Osteoblast (primary cell): ENCODE results near the gene CNR2. TPM values are rescaled to one million over a fixed set of nuclear protein-coding genes. Genes with fewer than 3 reads are reported as not detected.
A peak's percentile ranks its signal among the peaks of the same experiment; 100 is the strongest.

Source experiments
- DNase-seq: peaks from one replicate; pipeline ENCODE4 v3.0.0; 2011; ENCODE audit warnings: low spot score, mixed read lengths; ENCODE audit not compliant: insufficient read length; ENCODE audit errors: missing footprints
- H2AFZ ChIP-seq: 2 replicates; pipeline ENCODE4 v1.6.0; 2011; ENCODE audit warnings: mild to moderate bottlenecking, low read length
- H3K27ac ChIP-seq: 2 replicates; pipeline ENCODE4 v1.5.1; 2011; ENCODE audit warnings: mild to moderate bottlenecking, low read depth, low read length, moderate library complexity
- H3K27me3 ChIP-seq: 2 replicates; pipeline ENCODE4 v1.6.0; 2012; ENCODE audit warnings: mild to moderate bottlenecking, control low read depth, inconsistent platforms, low read length, moderate library complexity; ENCODE audit not compliant: insufficient read depth
- H3K36me3 ChIP-seq: 2 replicates; pipeline ENCODE4 v1.5.1; 2011; ENCODE audit warnings: mild to moderate bottlenecking, low read length, control low read depth, moderate library complexity; ENCODE audit not compliant: insufficient read depth
- H3K4me1 ChIP-seq: 2 replicates; pipeline ENCODE4 v1.5.1; 2011; ENCODE audit warnings: mild to moderate bottlenecking, low read length, control low read depth, moderate library complexity; ENCODE audit not compliant: insufficient read depth
- H3K4me2 ChIP-seq: 2 replicates; pipeline ENCODE4 v1.6.0; 2011; ENCODE audit warnings: mild to moderate bottlenecking, low read length; ENCODE audit not compliant: insufficient read depth
- H3K4me3 ChIP-seq: fragments of 200-600 bp; sonication (generic); 3 replicates; pipeline ENCODE4 v1.5.1; 2012; ENCODE audit warnings: mild to moderate bottlenecking, low read length, inconsistent platforms; ENCODE audit not compliant: insufficient read depth
- H3K79me2 ChIP-seq: 2 replicates; pipeline ENCODE4 v1.6.0; 2012; ENCODE audit warnings: mild to moderate bottlenecking, low read length, control low read depth, inconsistent platforms; ENCODE audit not compliant: insufficient read depth
- H3K9me3 ChIP-seq: 2 replicates; pipeline ENCODE4 v1.5.1; 2011; ENCODE audit warnings: low read depth, low read length, control low read depth
- H4K20me1 ChIP-seq: 2 replicates; pipeline ENCODE4 v1.6.0; 2012; ENCODE audit warnings: mild to moderate bottlenecking, low read length, control low read depth; ENCODE audit not compliant: insufficient read depth
- total RNA-seq: library from RNA; depleted of rRNA; stranded (reverse); fragments of >200 nt; gene quantifications from 2 replicates; pipeline ENCODE4 v1.2.3, GENCODE V29; 2012
- TF ChIP-seq, protein P1 (sequence below): IDR thresholded peaks from 2 replicates; pipeline ENCODE4 v1.5.1; 2011; ENCODE audit warnings: mild to moderate bottlenecking, low read depth, low read length, moderate library complexity; ENCODE audit errors: extremely low read depth

The CNR2 gene
- total RNA-seq, 1 donor = not detected

- Histone ChIP-seq H3K79me2 (no peaks in the 10 kb centered on the region), H3K27ac (no peak overlapping the region), H2AFZ (no peak overlapping the region), H4K20me1 (no peaks in the 10 kb centered on the region), H3K4me3 (no peak overlapping the region), H3K27me3 (peaks cover 12% of the 10 kb centered on the region), H3K4me1 (peaks cover 11% of the 10 kb centered on the region), H3K36me3 (no peaks in the 10 kb centered on the region), H3K4me2 (no peak overlapping the region), H3K9me3 (peaks cover 3% of the 10 kb centered on the region)
- TF ChIP-seq, protein P1, sequence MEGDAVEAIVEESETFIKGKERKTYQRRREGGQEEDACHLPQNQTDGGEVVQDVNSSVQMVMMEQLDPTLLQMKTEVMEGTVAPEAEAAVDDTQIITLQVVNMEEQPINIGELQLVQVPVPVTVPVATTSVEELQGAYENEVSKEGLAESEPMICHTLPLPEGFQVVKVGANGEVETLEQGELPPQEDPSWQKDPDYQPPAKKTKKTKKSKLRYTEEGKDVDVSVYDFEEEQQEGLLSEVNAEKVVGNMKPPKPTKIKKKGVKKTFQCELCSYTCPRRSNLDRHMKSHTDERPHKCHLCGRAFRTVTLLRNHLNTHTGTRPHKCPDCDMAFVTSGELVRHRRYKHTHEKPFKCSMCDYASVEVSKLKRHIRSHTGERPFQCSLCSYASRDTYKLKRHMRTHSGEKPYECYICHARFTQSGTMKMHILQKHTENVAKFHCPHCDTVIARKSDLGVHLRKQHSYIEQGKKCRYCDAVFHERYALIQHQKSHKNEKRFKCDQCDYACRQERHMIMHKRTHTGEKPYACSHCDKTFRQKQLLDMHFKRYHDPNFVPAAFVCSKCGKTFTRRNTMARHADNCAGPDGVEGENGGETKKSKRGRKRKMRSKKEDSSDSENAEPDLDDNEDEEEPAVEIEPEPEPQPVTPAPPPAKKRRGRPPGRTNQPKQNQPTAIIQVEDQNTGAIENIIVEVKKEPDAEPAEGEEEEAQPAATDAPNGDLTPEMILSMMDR = no peak
- no peak for DNase-seq
These were observed 34.2 kb upstream of the CNR2 start for GRCh38 chr1:23947366-23947765.

- peak; percentile 86 for DNase-seq
- peaks cover 2% of the 10 kb centered on the region for H3K27me3 ChIP-seq
- H3K4me3 ChIP-seq = no peak overlapping the region
- no peaks in the 10 kb centered on the region for H3K79me2 ChIP-seq
- H3K9me3 ChIP-seq = no peaks in the 10 kb centered on the region
- H2AFZ ChIP-seq = no peak overlapping the region
- TF ChIP-seq, protein P1 = no peak
- no peaks in the 10 kb centered on the region for H4K20me1 ChIP-seq
- H3K4me1 ChIP-seq = peaks cover under 1% of the 10 kb centered on the region
- no peak overlapping the region for H3K4me2 ChIP-seq
- H3K27ac ChIP-seq = no peak overlapping the region
- no peaks in the 10 kb centered on the region for H3K36me3 ChIP-seq
These were observed 23.5 kb upstream of the CNR2 start for GRCh38 chr1:23936481-23937176.

DNA sequence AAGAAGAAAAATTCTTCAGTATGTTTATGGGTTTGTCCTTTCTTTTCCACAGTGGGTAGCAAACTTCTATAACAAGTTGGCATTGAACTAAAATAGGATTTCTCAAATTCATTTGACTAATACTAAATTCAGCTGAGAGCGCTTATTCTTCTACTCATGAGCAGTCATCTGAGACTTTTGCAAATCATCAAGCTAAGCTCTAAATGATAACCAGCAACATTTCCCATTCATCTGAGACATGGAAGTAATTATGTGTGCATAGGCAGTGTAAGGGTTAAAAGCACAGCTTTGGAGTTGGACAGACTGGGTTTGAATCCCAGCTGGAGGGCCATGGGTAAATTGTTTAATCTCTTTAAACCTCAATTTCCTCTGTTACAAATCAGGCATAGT, 18.3 kb upstream of the CNR2 start:
- Histone ChIP-seq H3K4me2 (peak overlapping the region; percentile 86), H2AFZ (peak overlapping the region; percentile 79)
- peak; percentile 41 for DNase-seq

DNA sequence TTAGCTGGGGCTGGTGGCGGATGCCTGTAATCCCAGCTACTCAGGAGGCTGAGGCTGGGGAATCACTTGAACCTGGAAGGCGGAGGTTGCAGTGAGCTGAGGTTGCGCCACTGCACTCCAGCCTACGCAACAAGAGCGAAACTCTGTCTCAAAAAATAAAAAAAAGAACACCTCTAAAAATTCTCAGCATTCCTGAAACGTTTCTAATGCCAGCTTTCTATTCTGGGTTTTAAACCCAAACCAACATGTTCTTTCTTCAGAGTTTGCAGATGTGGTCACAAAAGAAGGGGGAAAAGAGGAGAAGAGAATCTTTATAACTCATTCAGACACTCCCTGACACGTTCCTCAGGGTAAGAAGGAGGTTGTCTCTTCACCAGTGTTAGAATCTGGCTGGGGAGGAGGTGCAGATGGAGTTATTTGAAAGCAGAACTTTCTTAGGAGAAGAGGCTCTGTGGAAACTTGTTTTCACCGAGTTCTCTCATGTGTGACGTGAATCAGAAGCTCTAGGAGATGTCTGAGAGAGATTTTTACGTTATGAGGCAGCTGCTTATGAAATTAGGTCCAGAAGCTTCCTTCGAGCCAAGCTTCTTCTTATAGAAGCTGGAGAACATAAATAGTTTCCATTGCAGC, 17.8 kb upstream of the CNR2 start:
- Histone ChIP-seq H3K9me3 (no peaks in the 10 kb centered on the region), H3K4me2 (peak overlapping the region; percentile 86), H3K36me3 (no peaks in the 10 kb centered on the region), H3K4me1 (peaks cover 8% of the 10 kb centered on the region), H4K20me1 (no peaks in the 10 kb centered on the region), H3K27ac (peak overlapping the region; percentile 90), H2AFZ (peak overlapping the region; percentile 79), H3K27me3 (peaks cover 2% of the 10 kb centered on the region), H3K4me3 (peak overlapping the region; percentile 64), H3K79me2 (no peaks in the 10 kb centered on the region)
- peak; percentile 82 for DNase-seq
- TF ChIP-seq, protein P1 = no peak

More for the DNA sequence above, 18.3 kb upstream of the CNR2 start:
- H3K27ac ChIP-seq = peak overlapping the region; percentile 90
- peaks cover 8% of the 10 kb centered on the region for H3K4me1 ChIP-seq
- no peaks in the 10 kb centered on the region for H4K20me1 ChIP-seq
- TF ChIP-seq, protein P1 = no peak
- H3K79me2 ChIP-seq = no peaks in the 10 kb centered on the region
- peaks cover 2% of the 10 kb centered on the region for H3K27me3 ChIP-seq
- peak overlapping the region; percentile 64 for H3K4me3 ChIP-seq
- H3K9me3 ChIP-seq = no peaks in the 10 kb centered on the region
- no peaks in the 10 kb centered on the region for H3K36me3 ChIP-seq
